GM13977 (cell line): Measurements from ENCODE around the gene BANK1.

Source experiments
- DNase-seq: peaks from one replicate; pipeline ENCODE4 v3.0.0; 2012; ENCODE audit warnings: low spot score
- in situ Hi-C: fragments of 300-500 bp; cut with MboI; formaldehyde crosslinking; loops from one replicate; pipeline ENCODE4 v1.12.0; 2022; ENCODE audit warnings: low sequenced_read_pairs, low pct_unique_long_range_greater_than_20kb, mixed read lengths, inconsistent platforms; ENCODE audit not compliant: unreplicated experiment
- TF ChIP-seq, protein P1 (sequence below): IDR thresholded peaks from 2 replicates; pipeline ENCODE4 v1.5.1; 2012; ENCODE audit warnings: mild to moderate bottlenecking, control low read depth; ENCODE audit not compliant: insufficient read depth; ENCODE audit errors: extremely low read depth, missing control alignments

BANK1 gene

GRCh38 chr4:102061133-102061532, 270.6 kb downstream of the BANK1 start:
- peak; percentile 42 for DNase-seq
- TF ChIP-seq, protein P1, sequence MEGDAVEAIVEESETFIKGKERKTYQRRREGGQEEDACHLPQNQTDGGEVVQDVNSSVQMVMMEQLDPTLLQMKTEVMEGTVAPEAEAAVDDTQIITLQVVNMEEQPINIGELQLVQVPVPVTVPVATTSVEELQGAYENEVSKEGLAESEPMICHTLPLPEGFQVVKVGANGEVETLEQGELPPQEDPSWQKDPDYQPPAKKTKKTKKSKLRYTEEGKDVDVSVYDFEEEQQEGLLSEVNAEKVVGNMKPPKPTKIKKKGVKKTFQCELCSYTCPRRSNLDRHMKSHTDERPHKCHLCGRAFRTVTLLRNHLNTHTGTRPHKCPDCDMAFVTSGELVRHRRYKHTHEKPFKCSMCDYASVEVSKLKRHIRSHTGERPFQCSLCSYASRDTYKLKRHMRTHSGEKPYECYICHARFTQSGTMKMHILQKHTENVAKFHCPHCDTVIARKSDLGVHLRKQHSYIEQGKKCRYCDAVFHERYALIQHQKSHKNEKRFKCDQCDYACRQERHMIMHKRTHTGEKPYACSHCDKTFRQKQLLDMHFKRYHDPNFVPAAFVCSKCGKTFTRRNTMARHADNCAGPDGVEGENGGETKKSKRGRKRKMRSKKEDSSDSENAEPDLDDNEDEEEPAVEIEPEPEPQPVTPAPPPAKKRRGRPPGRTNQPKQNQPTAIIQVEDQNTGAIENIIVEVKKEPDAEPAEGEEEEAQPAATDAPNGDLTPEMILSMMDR: no peak
- in situ Hi-C loops: no loop called here

GRCh38 chr4:102064747-102065442, 274.4 kb downstream of the BANK1 start:
- TF ChIP-seq, protein P1: no peak
- in situ Hi-C loops: no loop called here
- no peak for DNase-seq

- TF ChIP-seq, protein P1: no peak
- in situ Hi-C loops: no loop called here
- DNase-seq: no peak
Observed at GRCh38 chr4:102076622-102077021, 286.1 kb downstream of the BANK1 start.

- TF ChIP-seq, protein P1: no peak
- in situ Hi-C loops: no loop called here
- DNase-seq: no peak
Observed at GRCh38 chr4:102080184-102080583, 289.7 kb downstream of the BANK1 start.

GRCh38 chr4:102089850-102090621, 299.5 kb downstream of the BANK1 start:
- no peak for DNase-seq
- in situ Hi-C loops: no loop called here
- TF ChIP-seq, protein P1: no peak

GRCh38 chr4:102091656-102092055, 301.1 kb downstream of the BANK1 start:
- DNase-seq: no peak
- TF ChIP-seq, protein P1: no peak
- in situ Hi-C loops: no loop called here
